NCI-H2029 treated with DMSO at 0.1 percent for 48 hours (cell line): ENCODE data around the gene HORMAD2.
A peak's percentile ranks its signal among the peaks of the same experiment; 100 is the strongest.

Experiments
- DNase-seq: peaks from one replicate; lab custom pipeline; 2025; lab: John Stamatoyannopoulos, UW

HORMAD2 gene, protein sequence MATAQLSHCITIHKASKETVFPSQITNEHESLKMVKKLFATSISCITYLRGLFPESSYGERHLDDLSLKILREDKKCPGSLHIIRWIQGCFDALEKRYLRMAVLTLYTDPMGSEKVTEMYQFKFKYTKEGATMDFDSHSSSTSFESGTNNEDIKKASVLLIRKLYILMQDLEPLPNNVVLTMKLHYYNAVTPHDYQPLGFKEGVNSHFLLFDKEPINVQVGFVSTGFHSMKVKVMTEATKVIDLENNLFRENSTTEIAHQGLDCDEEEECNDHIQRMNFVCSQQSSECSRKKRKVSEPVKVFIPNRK

DNA sequence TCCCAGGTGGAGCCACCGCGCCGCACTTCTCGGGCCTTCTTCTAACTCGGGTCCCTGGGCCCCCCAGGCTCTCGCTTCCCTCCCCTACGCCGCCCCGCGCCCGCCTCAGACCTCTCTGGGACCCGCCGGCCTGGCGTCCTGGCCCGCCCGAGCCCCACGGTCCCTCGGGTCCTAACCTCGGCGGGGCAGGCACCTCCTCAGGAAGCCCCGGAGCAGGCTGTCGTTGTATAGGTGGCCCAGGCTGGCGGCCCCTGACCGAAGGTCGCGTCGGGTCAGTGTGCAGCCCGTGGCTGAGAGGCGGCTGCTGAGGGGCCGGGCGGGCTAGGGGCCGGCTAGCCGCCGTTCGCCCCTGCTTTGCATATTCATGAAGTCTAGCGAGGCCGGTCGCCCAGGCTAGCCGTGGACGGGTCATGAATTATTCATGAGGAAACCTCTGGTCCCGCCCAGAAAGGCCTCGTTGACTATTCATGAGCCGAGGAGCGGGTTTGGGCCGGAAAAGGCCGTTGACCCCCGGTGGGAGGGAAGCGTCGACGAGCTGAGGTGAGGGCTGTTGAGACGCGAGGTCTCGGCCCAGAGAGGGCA is at the start of gene HORMAD2:
Gene HORMAD2 (plus strand): TSS at position 513 of the 582 bp plus-strand sequence. CDS start 13,489 bp downstream, outside the sequence.
- DNase-seq = no peak

DNA sequence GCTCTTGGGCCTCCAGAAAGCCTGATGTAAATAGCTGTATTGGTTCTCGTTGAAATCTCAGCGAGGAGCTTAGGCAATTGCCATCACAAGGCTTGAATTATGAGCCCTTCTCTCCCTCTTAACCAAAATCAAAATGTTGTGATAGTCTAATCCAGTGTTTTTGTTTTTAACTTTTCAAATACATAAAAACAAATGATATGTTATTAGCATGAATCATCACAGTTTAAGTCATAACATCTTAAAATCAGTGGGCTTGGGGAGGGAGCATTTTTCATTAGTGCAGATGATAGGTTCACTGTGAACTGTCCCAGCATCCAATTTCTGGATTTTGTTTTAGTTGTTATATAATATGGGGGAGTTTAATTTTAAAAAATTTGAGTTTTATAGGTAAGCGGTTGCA is 48.9 kb upstream of the HORMAD2 start:
- no peak for DNase-seq

DNA sequence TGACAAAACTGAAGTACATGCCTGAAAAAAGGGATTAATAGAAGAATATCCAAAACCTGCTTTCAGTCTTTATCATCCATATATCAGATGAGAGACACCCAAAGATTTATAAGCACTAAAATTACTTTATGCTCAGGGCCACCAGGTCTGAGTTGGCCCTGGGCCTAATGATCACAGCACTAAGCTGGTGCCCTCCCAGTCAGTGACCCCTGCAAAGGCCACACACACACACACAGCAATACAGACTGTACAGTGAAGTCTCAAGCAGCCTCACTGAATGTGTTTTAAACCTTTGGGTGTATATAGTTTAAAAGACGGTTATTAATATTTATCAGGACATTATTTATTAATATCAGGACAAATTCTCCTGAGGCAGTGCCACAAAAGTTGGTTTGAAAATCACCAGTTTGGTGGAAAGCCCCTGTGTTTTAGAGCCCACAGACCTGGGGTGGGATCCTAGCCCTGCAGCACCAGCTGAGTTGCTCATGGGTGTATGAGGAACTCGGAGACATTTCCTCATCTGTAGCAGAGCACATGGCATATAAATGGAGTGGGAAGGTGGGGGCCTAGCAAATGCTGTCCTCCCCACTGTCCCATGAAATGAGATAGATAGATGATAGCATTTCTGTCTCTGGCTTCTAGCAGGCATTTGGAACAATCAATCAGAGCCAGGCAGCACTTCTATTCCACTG is 48.4 kb upstream of the HORMAD2 start:
- DNase-seq = no peak

DNA sequence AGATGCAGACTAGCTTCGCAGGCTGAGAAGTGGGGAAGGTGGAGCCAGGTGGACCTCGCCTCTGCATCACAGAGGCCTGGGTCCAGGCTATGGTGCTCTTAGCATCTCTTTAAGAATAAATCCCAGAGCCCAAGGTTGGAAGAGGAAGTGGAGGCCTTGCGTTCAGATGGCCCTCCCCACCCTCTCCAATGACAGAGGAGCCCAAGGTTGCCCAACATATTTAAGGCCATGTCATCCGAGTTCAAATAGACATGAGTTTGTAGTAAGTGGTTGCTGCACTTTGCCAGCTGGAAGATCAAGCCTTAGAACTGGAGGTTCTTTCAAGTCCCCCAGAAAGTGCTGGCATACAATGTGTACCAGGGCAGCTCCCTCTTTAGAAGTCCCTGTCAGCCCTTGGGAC is 47.1 kb upstream of the HORMAD2 start:
- no peak for DNase-seq

DNA sequence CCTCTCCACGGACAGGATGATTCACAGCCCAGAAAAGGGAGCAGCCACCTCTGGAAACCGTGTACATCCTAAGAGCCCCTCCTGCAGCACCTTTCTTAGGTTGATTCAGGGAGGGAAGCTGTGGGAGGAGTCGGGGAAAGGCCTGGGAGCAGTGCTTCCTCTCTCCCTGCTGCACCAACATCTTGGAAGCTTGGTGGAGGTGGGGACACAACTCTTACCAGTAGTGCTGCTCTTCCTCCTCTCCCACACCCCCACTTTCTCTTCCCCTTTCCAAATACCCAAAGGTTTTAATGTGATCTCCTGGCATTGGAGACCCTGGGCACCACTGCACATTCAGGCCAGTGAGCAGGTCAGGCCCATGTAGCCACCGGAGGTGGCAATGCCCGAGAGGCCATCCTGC is 46.4 kb upstream of the HORMAD2 start:
- no peak for DNase-seq

DNA sequence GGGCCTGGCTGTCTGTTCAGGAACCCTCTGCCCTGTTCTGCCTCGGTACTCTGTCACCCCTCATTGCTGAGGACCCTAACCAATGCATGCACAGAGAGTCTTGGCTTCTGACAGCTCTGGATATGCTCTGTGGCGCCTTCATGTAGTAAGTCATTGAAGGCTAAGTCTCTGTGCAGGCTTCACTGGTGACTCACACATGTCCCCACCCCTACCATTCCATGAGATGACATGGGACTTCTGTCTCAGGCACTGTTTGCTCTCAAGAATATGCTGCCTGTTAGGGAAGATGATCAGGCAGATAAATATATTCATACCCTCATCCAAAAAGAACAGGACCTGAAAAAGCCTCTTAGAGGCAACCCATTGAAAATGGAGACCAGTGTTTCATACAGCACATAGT is 43.6 kb upstream of the HORMAD2 start:
- DNase-seq = no peak

DNA sequence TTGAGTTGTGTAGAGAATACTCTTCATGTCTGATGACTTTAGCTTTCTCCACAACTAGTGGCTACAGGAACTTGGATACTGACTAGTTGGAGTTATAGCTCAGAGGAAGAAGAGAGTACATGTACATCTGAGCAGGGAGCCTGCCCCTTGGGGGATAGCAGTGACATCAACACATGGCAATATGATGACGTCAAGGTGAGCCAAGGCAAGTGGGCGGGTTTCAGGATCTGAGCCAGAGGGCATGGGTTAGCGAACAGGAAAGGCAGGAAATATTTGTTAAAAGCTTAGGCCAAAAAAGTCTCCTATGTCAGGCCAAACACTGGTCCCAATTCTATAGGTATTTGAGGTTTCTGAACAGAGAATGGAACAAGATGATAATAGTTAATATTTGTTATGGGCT is 42.0 kb upstream of the HORMAD2 start:
- DNase-seq = no peak

DNA sequence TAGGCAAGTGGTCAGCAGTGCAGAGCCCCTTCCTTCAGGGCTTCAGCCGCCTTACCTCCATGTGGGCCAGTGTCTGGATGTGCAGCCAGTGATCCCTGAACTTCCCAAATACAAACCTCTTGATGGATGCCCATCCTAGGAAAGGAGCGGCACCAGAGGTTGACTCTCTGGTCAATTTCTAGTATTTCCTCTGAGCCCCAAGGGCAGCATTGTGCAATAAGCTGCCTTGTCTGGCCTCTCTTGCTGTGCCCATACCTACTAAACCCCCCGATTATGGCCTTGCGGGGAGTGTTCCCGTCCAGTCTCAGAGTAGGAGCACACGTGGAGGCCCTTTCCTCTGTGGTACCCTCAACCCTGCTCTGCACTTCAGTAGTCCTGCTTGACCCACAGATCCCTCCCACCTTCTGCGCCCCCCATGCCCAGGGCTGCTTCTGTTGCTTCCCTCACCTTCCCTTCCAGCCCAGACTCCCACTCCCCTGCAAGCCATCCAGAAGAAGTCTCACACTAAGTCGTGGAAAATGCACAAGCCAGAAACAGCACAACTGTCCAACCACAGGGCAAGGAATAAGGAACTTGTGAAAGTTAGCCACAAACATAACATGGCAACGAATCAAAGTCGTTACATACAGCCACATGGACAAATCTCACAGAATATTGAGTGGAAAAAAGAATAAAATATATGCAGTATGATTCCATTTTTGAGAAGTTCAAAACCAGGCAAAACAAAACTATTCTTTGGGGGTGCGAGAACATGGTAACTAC is 39.6 kb upstream of the HORMAD2 start:
- DNase-seq = no peak

DNA sequence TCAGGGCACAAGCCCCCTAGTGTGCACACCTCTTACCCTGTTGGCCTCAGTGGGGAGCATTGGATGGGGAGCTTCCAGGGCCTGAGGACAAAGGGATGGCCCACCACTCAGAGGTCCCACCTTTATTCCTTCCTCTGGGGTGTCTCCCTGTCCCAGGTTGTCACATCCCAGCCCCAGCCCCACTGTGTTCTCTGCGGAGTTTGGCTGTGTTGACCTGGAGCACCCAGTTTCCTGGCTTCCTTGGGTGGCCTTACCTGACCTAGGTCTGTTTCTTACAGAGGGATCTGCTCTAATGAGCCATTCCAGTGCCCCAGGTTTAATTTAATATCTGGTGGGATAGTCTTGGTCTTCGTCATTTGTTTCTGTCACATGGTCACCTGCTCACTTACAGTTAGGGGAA is 38.8 kb upstream of the HORMAD2 start:
- DNase-seq = no peak

DNA sequence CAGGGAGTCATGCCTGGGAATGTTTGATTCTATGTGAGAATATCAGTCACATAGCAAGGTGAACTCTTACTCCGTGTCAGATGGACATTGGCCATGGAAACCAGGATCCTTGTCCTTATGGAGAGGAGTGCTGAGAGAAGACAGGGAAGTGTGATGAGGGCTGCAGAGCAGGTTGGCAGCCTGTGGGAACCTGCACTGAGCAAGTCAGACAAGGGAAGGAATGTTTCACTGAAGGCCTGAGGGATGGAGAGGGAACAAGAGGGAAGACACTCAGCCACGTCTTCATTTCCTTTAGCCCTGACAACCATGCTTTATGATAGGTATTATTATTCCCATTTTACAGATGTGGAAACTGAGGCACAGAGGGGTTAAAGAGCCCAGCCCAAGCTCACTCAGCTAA is 38.4 kb upstream of the HORMAD2 start:
- DNase-seq = no peak

DNA sequence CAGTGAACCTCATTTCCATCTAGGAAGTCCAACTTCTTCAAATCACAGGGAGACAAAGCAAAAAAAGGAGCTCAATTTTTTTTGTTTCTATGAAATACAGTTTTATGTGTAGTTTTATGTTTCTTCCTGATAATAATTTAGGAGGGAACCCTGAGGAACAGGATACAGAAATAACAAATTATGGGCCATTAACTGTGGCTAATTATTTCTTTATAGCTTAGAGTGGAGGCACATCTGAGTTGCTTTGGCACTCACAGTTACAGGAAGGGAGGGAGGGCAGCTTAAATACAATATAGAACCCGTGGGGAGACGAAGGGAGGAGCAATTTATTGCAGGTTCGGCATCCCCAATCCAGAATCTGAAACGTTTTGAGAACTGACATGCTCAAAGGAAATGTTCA is 37.1 kb upstream of the HORMAD2 start:
- no peak for DNase-seq

DNA sequence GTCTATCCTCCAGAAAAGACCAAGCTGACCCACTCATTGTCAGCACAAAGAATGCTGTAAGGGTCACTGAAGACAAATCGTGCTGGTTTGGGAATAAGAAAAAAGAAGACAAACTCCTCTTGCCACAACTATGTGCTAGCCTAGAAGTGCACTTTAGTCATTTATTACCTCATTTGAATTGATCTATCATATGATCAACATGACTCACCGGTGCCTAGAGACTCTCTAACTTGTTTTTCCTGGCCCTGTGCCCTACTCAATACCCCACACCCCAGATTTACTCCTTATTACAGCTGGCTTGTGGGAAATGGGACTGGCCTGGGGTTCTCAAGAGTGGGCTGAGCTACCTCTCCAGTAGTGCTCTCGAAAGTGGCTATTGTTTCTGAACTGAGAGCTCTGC is 35.9 kb upstream of the HORMAD2 start:
- DNase-seq = peak; percentile 36

DNA sequence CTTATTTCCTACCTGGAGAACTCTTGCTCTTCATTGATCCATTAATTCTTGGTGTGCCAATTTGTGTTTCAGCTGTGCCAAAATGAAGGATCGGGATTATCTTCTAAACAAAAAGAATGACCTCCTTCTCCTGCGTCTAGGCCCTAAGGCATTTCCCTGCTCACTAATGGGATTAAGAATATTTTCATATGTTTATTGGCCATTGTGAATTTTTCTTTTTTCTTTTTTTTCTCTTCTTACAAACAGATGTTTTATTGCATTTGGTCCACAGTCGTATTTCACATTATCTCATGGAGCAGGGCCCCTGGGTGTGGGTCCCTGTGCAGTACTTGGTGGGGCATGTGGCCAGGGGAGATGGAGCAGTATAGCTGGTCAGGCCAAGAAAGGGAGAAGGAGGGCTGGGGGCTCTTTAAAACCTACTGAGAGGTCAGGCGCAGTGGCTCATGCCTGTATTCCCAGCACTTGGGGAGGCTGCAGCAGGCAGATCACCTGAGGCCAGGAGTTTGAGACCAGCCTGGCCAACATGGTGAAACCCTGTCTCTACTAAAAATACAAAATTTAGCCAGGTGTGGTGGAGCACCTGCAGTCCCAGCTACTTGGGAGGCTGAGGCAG is 35.3 kb upstream of the HORMAD2 start:
- DNase-seq = no peak

DNA sequence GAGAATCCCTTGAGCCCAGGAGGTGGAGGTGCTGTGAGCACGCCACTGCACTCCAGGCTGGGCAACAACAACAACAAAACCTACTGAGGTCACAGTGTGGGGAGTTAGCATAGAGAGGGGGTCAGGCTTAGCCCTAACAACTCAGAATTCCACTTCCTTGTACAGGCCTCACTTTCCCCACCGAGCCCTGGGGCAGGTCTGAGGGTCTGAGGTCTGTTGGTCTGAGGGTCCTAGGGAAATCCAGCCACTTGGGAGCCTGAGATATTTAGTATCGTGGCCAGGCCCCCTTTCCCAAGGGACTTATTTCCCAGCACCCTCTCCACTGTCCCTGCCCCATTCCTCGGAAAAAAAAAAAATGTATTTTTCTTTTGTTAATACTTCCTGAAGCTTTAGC is 34.8 kb upstream of the HORMAD2 start:
- DNase-seq = no peak

DNA sequence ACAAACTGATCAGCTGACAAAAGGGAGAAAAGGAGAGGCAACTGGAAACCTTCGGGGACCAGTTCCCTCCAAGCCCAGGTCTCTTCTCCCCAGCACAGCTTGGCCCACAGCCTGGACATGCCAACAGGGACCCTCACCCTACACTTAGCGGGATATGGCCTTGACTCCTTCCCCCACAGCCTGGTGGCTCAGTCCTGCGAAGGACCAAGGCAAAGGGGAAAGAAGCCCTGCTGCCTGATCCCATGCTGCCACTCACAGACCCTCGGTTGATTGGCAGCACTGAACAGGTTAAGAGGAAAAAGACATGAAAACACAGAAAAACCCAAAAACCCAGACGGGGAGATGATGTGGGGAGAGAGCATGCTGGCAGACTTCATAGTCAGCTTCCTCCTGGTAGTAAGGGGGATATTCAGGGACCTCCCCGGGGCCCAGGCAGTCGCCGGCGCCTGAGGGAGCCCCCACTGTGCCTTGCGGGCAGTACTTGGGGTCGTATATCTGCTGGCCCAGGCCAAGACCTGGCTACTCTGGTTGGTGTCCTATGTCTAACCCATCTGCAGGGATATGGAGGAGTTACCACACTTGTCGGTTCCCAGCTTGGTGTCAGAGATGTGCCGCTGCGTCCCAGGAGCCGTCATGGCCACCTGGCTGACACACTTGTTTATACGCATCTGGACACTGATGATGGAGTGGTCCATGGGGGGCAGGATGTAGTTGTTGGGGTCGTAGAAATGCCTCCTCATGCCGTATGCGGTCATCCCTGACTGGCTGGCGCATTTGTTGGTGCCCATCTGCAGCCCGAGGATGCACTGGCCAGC is 34.2 kb upstream of the HORMAD2 start:
- DNase-seq = no peak

DNA sequence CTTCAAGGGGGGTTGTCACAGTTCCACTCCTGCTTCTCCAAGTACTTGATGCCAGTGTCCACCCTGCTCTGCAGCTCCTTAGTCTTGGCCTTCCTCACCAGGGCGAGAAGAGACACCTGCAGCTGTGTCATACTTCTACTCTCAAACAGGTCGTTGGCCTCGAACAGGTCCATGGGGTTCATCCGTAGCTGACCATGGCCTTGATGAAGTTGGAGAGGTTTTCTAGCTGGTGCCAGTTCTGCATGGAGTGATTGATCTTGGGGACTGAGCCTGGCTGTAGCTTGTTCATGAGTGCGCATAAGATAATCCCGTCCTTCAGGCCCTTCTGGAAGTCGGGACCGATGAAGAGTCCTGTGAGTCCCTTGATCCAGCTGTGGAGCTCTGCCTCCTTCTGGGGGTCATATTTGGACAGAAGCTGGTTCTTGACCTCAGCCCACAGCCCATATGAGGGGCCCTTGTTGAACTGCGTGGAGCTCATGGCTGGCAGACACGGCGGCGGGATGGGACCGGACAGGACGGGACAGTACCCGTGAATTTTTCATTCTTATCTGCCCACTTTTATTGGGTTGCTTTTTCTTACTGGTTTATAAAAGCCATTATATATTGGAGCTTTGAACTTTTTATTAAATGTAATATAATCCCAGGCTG is 33.4 kb upstream of the HORMAD2 start:
- DNase-seq = no peak

DNA sequence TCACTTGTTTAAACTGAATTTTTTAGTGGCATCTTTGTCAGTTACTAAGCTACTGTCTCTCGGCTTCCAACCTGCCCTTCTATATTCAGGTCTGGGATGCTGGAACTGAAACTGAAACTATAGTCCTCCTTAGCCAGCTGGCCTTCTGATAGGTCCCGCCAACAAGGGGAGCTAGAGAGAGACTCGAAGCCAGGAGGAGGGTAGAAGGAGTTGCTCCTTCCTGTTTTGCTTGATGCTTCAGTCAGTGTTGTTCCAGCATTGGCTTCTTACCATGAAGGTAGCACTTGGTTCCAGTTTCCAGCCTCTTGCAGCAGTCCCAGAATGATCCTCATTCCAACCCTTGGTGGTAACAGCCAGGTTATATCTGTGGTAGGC is 32.9 kb upstream of the HORMAD2 start:
- peak; percentile 23 for DNase-seq

DNA sequence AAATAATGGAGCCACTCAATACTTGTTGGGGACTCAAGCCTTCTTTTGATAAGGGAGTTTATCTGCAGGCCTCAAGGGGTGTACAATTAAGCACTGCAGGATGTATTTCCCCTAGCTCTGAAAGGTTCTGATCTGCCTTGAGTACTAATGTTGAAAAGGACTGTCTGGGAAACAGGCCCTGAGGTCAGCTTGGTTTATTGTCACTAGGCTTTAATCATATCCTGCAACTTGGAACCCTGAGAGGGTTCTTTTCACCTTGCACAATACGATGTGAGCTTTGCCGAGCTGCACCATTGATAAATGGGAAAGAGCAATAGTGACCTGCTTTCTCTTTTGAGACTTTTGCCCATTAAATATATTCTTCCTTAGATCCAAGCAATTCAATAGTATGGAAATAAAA is 31.6 kb upstream of the HORMAD2 start:
- no peak for DNase-seq

DNA sequence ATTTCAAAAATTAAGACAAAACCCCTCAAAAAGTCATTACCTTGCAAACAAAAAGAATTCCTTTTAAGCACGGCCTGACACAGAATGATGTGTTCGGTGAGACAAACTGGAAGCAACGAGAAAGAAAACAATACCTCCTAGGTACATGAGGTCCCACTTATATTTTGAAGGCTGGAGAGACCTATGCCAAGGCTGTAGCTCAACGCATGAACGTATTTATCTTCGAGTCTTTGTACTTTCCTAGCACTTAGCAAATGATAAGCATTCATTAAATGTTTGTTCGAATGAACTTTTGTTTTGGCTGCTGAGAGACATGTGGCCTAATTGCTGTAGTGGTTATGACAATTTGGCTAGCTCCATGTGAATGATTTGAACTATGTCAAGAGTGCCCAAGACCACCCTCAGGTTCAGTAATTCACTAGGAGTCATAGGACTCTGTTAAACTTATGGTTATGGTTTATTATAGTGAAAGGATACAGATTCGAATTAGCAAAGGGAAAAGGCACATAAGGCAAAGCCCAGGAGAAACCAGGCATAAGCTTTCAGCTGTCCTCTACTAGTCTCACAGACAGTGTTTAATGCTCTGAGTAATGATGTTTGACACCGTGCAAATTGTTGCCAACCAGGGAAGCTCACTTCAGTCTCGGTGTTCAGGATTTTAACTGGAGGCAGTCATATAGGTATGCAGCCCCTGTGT is 26.0 kb upstream of the HORMAD2 start:
- no peak for DNase-seq

DNA sequence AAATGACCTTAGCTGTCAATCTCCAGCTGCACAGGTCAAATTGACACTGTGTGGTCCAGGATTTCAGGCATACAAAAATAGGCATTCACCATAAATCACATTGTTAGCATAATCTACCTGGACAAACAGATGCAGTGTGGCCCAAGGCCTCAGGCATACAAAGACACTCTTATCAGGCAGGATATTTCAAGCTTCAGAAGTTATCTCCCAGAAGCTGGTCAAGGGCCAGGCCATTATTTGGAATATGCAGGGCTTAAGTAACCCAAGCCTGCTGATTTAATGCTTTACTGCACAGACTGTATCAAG is 25.5 kb upstream of the HORMAD2 start:
- no peak for DNase-seq

DNA sequence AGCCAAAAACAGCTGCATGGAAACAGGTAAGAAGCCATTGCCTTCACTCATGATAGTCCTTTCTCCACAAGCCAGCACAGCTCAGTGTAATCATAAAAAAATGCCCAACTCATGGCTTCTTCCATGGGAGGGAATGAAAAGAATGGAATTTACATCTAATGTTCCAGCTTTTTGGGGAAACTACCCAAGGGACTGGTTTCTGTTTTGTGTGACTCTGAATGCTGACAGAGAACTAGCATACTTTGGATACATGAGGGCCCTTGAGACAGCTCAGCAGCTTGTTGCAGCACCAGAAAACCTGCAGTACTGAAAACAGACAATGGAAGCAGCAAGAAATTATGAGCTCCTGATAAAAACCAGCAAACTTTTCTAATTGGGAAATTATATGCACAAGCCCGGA is 24.2 kb upstream of the HORMAD2 start:
- no peak for DNase-seq
